ENCODE results near the gene ANGPTL8.

GRCh38 chr19:11200931-11201330, 38.5 kb upstream of the ANGPTL8 start:
- no peak for TF ChIP-seq CTCF (conservative IDR thresholded peaks at IDR 0.05; ENCODE audit: low read depth, low read length)
- no peak for TF ChIP-seq EZH2 (IDR thresholded peaks at IDR 0.05; ENCODE audit: borderline replicate concordance, low read depth, low read length, poor library complexity, severe bottlenecking)

All from A673 (cell line).